Dermis blood vessel endothelial cell (primary cell): Measurements from ENCODE around the gene NDOR1. TPM values are rescaled to one million over a fixed set of nuclear protein-coding genes. Genes with fewer than 3 reads are reported as not detected.

Experiments used
- DNase-seq: peaks from one replicate; pipeline ENCODE4 v3.0.0; 2010
- total RNA-seq: library from RNA; depleted of rRNA; stranded (reverse); fragments of >200 nt; gene quantifications from 2 replicates; pipeline ENCODE4 v1.2.3, GENCODE V29; 2014

NDOR1 gene
- total RNA-seq, 1 donor from 2014 or later = 3.4 TPM

DNA sequence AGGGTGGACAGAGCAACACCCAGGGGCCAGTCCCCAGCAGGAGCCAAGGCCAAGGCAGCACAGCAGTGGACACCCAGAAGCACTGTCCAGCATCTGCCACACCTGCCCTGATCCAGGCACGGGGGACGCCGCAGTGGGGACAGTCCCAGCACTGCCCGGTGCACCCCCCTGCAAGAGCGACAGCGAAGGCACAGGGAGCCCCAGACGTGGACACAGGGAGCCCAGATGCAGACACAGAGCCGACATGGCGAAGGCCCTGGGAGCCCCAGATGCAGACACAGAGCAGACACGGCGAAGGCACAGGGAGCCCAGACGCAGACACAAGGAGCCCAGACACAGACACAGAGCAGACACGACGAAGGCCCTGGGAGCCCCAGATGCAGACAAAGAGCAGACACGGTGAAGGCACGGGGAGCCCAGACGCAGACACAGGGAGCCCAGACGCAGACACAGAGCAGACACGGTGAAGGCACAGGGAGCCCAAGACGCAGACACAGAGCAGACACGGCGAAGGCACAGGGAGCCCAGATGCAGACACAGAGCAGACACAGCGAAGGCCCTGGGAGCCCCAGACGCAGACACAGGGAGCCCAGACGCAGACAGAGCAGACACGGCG lies 21.4 kb upstream of the NDOR1 start:
- no peak for DNase-seq

DNA sequence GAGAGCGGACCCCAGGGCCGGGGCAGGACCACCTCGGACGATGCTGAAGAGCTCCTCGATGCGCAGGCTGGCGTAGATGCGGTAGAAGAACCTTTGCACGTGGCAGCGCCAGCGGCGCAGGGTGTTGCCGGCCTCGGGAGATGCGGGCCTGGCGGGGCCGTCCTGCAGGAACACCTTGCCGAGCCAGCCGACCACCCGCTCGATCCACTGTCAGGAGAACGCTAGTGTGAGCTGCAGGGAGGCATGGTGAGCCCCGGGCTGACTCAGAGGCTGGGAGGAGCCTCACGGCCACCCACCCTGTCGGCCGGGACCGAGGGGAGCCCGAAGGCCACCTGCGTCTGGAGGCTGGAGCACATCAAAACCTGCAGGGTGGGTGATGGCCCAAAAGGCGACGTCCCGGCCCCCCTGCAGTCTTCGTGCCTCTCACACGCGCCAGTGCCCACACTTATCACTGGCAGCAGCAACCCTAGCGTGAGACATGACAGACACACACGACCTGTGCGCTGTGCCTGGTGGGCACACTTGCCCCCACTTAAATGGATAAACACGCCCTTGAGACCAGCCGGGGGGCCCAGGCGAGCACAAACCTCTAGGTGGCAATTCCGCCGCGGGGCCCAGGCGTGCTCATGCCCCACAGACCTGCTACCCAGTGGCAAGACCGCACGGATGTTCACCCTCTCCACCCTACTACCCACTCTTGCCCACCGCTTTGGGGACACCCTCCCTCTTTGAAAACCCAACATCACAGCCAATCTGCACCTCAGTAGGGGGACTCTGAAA lies 20.4 kb upstream of the NDOR1 start:
- DNase-seq = no peak

DNA sequence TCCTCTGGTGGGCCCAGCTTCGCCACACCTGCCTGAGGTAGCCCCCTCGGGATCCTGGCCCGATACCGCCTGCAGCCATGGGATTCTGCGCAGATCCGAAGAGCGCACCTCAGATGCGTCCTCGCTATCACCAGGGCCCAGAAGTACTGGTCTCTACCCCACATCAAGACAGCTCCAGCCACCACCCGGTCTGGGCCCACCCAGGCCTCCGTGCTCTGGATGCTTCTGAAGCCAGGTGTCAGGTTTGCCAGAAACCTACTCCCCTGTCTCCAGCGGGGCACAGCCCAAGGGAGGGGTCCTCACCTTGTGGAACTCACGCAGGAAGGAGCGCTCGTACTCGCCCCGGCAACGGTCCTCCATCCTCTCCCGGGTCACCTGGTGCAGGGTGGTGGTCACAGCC lies 19.6 kb upstream of the NDOR1 start:
- DNase-seq = no peak

DNA sequence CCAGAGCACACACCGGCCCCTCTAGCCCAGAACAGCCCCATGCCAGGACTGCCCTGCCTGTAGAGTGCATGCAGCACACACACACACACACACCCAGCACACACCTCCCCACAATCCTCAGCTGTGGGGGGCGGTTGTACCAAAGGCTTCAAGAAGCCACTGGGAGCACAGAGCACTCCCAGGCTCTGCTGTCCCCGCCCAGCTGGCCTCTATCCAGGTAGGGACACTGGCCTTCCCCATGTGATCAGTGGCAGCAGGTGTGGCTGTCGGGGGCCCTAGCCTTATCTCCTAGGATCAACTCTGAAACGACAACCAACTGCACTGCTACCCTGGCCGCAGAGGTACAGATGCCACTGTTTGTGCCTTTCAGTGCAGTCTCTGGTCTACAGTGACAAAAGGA lies 19.1 kb upstream of the NDOR1 start:
- DNase-seq = no peak

DNA sequence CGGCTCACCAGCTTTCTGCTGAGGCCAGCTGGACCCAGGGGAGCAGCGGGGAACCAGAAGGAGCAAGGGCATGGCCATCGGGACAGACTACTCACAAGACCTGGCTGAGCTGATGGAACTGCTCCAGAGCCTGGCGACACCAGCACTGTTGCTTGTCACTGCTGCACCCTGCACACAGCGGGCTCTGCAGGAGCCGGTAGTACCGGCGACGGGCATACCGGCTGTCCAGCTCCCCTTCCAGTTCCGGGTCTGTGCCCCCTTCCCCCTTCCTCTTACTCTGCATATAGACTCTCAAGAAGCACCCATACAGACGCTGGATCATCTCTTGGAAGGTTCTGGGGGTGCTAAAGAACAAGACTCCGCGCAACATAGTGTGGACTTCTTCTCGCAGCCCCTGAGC lies 18.1 kb upstream of the NDOR1 start:
- DNase-seq = no peak

DNA sequence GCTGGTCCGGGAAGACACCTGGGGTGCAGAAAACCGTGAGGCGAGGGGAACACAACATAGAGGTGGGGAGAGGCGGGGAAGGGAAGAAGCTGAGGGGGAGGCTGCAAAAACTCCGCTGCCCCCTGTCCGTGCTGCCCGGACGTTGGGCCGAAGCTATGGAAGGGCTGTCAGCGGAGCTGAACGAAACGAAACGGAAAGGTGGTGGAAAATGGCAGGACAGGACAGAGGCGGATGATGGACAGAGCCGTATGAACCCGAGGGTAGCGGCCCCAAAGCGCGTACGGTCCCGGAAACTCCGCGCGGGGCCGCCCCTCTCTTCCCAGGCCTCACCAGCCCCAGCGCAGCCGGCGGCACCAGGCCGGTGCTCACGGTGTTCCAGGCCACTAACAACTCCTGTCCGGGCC lies 17.4 kb upstream of the NDOR1 start:
- DNase-seq = no peak

DNA sequence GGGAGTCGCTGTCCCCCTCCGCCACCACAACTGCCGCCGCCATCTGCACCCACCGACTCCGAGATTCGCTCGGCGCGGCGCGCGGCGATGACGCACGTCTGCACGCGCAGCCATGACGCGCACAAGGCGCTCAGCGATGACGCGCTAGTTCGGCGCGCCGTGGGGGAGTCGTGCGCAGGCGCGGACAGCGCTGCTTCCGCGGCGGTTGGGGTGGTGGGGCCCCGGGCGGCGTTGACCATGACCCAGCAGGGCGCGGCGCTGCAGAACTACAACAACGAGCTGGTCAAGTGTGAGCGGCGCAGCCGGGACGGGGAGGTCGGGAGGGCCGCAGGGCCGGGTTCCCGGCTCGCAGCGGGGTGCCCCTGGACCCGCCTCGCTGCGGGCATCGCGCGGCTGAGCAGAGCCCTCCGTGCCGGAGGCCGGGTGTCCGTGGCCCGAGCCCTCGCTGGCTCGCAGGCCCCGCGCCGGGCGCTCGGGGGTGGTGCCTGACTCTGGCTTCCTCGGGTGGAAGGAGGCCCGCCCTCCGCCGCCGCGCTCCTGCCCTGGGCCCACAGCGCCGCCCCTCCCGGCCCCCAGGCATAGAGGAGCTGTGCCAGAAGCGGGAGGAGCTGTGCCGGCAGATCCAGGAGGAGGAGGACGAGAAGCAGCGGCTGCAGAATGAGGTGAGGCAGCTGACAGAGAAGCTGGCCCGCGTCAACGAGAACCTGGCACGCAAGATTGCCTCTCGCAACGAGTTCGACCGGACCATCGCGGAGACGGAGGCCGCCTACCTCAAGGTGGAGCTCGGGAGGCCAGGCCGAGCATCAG lies 16.8 kb upstream of the NDOR1 start, which contains the start of the genes ANAPC2 and SSNA1:
TSS of gene ANAPC2 (minus strand) at position 71 of the 807 bp plus-strand sequence. CDS start at position 43, 28 bp downstream.
TSS of gene SSNA1 (plus strand) at position 187 of the 807 bp plus-strand sequence. CDS start at position 238, 51 bp downstream.
- peak; percentile 97 for DNase-seq

DNA sequence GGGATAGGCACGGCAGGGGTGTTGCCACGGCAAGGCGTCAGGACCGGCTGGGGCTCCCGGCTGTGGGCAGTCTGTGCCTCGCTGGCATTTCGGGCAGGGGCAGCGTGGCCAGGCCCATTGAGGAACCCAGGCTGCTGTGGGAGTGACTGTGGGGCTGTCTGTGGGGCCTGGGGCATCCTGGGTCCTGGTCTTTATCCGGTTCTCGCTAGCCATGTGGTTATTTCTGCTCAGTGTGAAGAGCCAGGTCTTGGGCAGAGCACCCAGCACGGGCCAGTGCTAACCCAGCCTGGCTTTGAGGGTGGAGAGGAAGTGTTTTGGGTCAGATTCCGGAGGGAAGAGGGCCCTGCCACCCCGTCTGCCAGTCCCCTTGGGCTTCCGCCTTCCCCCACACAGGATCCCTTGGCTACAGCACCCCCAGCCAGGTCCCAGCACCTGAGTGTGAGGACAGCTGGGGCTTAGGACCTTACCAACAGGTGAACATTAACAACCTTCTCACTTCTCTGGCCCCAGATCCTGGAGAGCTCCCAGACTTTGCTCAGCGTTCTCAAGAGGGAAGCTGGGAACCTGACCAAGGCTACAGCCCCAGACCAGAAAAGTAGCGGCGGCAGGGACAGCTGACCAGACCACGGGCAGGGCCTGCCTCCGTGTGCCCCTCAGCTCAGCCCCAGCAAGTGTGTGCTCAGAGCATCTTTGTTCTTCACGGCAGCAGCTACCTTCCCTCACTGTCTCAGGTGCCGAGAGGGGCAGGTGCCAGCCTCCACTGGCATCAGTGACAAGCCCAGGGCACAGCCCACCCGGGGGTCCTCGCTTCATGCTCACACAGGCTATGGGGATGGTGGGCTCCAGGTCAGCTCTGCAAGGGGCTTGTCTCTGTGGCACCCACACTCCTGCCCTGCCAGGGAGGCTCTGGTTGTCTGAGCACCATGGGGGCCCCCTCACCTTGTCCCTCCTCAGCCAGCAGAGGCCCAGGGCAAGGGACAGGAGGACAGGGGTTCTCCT lies 15.9 kb upstream of the NDOR1 start:
- no peak for DNase-seq

DNA sequence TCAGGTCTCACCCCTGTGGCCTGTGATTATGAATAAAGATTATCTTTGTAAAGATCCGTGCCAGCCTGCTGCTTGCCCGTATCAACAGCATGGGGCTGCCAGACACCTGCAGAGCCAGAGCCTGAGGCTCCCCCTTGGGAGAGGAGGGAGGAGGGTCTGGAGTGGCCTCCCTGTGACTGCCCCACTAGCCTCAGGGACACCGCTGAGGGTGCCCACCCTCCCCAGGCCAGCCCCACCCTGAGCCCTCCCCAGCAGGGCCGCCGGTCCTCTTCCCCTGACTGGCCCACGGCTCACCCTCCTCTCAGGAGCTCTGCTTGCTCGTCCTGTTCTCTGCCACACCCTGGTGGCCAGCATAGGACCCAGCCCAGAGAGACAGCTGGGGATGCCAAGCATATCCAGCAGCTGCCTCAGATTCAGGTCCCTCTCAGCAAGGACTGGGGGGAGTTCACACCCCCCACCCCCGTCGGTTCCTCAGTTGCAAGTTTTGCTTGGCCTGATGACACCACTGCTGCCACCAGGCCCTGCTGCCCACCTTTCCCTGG lies 15.1 kb upstream of the NDOR1 start:
- no peak for DNase-seq

DNA sequence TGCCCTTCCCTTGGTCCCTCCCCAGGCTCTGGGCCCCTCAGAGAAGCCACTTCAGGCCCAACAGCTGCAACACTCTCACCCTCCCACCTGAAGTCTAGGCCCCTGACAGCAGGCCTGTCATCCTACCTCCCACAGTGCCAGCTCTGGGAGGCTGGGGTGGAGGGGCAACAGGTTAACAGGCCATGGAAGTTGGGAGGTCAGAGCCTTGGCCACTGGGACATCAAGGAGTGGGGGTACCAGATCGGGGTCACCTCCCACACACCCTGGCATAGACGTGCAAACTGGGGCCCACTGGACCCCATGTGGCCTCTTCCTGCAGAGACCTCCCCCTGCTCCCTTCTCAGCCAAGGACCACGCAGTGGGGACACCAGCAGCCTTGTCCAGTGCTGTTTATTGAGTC lies 14.3 kb upstream of the NDOR1 start:
- DNase-seq = no peak

DNA sequence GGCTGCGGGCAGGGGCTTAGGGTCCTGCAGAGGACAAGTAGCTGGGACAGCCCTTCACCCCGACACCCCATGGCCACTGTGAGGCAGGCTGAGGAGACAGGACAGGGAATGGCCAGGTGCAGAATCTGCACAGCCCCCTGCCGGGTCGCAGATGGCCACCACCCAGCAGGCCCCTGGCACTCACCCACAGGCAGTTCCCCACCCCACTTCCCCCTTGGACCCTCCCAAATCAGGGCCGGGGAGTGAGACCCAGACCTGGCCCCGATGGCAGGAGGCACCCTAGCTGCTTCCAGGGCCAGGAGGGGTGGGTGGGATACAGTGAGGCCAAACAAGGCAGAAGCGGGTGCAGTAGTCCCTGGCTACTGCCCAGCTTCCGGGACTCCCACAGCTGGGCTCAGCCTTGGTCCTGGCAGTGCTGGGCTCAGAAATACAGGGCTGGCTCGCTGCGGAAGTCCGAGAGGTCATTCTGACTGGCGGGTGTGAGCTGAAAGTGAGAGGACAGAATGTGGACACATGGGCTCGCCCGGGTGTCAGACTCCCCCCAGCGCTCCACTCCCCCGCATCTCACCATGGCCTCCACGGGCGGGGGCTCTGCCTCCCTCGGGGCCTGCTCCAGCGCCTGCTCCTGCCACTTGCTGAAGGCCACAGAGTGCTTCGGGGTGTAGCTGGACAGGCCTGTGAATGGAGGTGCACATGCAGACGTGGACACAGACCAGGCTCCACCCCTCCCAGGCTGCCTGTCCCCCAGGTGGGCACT lies 13.6 kb upstream of the NDOR1 start:
- DNase-seq = no peak

DNA sequence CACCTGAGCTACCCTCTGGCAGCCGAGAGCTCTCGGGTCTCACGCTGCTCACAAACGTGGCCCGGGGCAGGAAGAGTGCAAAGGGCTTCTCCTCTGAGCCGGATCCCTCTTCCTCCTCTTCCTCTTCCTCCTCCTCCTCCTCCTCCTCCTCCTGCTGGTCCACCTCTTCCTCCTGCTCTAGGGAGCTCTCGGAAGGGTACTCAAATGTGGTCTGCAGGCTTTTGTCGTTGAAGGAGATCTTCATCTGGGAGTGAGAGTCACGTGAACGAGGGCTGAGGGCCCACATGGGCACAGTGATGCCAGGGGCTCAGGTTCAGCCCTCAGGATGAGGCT lies 13.1 kb upstream of the NDOR1 start:
- DNase-seq = no peak

DNA sequence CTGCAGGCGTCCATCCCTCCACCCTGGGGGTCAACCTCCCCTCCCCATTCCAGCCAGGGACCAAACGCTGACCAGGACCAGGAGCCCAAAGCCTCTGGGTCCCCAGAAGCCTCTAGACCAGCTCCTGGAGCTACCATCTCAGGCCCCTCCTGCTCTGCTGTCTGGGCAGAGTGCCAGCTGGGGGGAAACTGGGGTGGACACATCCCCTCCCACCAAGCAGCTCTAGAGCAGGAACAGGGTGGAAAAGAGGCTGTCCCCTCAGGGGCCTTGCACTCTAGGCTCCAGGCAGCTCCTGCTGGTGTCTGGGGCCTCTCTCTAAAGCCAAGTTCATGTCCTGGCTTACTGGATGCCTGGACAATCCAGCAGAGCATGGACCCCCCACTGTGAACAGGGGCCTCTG lies 12.6 kb upstream of the NDOR1 start:
- DNase-seq = no peak

DNA sequence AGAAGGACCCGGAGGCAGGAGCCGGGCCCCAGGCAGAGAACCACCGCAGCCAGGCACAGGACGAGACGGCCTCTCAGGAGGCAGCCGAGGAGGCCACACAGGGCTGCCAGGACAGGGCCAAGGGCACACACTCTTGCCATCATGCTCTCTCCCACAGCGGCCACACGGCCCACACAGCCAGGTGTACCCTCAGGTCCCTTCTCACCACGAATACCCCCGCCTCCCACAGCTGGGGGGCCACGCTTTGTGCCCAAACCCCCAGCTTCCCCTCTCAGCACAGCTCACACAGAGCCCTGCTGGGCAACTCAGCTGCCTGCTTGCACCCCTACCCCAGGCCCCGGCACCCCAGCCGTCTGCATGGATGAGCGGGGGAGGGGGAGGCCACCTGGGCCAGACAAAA lies 11.7 kb upstream of the NDOR1 start:
- no peak for DNase-seq

DNA sequence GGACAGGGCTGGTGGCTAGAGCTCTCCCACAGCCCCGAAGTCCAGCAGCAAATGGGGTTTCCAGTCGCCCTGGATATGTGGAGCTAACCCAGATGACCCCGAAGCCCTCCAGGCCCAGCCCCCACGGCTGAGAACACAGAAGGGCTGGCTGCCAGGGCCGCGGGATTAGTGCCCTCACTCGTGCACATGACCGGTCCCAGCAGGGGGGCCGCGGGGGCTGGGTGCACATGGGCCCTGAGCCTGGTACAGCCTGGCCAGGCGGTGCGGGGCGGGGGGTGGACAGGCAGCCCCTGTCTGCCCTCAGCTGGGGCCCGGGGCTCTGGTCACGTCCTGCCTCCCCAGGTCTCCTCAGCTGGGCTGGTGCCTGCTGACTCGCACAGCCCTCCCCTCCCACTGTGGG lies 11.1 kb upstream of the NDOR1 start:
- no peak for DNase-seq

DNA sequence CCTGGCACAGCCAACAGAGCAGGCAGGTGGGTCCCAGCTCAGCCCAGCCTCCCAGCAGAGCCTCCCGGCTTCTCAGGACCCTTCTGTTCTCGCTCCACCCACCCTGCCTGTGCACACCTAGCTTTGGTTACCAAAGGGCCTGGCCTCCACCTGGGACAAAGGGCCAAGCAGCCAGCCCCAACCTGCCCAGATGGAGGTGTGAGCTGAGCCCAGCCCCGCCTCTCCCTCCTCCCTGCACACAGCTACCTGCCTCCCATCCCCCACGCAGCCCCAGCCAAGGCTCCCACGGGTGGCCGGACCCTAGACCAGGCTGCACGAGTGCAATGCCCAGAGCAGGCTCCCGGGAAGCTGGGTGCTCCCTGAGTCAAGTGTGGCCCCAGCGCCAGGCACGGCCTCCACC lies 10.6 kb upstream of the NDOR1 start:
- no peak for DNase-seq

DNA sequence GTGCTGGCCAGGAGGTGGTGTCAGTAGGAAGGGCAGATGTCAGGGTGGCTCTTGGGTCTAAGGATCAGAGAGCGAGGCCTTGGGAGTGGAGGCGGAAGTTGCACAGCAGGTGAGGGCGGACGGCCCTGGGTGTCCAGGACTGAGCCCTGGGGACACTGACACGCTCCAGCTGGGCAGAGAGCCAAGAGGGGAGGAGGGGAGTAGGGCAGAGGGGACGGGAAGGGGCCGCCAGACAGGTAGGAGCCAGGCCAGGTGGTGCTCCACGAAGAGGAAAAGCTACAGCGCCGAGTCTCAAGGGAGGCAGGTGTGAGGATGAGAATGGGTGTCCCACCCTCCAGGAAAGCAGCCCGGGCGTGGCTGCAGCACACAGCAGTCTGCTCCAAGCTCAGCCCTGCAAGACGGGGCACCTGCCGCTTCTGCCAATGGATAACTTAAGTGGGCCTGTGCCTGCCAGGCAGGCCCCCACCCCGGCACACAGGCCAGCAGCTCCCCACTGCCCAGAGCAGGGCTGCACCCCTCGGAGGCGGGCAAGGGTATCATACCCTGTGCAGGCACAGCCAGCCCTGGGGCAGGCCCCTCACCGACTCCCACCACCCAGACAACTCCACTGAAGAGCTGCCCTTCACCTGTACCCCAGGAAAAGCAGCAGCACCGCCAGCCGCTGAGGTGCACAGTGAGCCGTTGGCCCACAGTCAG lies 9.8 kb upstream of the NDOR1 start:
- DNase-seq = no peak

DNA sequence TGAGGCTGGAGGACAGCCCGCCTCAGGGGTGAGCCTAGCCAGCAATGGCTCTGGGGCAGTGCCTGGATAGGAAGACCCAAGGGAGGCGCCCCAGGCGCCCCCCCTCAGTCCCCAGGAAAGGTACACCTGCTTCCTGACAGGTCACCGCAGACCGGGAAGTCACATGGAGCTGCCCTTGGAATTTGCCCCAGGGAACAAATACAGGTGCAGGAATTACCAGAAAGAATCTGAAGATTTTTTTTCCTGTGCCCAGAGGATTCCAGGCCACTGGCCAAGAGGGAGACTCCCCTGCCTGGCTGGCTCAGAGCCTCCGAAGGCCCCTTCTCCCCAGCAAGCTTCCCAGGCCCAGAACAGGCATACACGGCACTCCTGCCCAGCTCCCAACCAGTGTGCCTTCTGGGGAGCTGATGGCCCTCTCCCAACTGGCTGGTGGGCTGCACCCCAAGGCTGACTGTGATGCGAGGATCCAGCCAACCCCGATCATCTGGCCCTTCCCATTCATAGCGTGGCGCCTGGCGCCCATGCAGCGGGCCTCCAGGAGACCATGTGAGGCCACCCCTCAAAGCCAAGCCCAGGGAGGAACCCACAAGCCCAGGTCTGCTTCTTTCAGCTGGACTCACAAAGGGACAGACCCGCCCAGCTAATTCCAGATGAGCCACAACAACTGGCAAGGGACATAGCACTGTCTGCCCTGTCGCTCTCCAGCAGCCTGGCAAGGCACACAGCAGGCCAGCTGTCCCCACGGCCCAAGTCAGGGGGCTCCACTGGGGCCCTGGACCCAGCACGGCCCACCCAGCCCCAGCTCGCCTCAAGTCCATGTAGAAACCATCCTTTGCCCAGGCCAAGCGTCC lies 7.2 kb upstream of the NDOR1 start:
- DNase-seq = no peak

DNA sequence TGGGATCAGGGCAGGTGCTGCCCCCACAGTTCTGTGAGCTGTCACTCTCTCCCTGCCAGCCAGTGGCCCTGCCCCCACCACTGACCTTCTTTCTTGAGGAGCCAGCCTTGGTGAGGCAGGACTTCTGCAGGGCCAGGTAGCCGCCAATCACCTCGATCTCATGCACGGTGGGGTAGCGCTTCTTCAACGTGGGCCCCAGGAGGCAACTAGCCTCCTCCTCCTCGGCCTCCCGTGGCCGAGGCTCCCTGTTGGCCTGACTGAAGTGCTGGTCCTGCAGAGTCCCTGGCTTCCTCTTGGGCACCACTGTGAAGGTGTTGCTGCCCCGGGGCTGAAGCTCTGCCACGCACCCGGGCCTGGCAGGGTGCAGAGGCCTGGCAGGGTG lies 6.6 kb upstream of the NDOR1 start:
- DNase-seq = no peak
